Bronchial smooth muscle cell (primary cell): Measurements from ENCODE around the gene TRIM49D2. TPM values are rescaled to one million over a fixed set of nuclear protein-coding genes. Genes with fewer than 3 reads are reported as not detected.

ENCODE experiments used
- total RNA-seq: library from RNA; depleted of rRNA; stranded (reverse); fragments of >200 nt; gene quantifications from 2 replicates; pipeline ENCODE4 v1.2.1, GENCODE V29; 2014

Gene TRIM49D2
- not detected in 2 replicates for total RNA-seq

GRCh38 chr11:89923764-89924163 is at the start of gene TRIM49D2:
Gene TRIM49D2 (plus strand): TSS chr11:89924064. CDS start chr11:89926762, 2,698 bp downstream.

DNA sequence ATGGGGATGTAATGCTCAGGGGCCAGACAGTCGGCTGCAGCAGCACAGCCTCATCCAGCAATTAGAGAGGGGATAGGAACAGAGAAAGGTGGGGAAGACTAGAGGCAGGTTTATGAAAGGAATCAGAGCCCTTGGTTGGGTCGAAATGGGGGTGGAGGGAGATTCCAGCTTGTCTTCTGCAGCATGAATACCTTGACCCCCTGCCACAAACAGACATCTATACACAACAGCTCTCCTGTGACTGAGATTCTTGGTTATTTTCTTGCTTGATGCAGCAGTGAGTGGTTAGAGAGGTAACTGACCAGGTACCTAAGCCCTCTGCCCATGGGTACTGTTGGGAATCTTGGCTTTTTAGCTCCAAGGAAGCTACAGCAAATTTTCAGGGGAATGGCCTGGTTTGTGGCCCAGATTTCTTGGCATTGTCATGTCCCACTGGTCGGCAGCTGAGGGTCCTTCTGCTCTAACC is 1.6 kb upstream of the TRIM49D2 start, which contains the start of gene TRIM49D1:
TRIM49D1 (minus strand) TSS at position 51 of the 466 bp plus-strand sequence. CDS start 4,535 bp downstream, outside the sequence.

DNA sequence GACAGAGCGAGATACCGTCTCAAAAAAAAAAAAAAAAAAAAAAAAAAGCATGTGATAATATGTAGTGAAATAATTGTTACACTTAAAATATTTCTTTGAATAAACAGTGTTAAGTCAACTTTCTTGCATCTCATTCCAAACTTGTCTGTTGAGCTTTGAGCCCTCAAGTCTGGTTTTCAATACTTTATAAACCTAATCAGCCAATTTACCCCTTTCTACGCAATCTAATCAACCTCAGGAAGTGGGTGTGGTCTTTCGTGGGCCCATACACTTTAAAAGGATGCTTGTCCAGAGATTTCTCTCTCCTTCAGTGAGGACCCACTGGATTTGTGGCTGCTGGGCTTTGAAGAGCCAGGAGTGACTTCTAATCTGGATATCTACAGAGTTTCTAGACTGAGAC is 41.9 kb downstream of the TRIM49D2 start, which contains the start of gene TRIM64:
TRIM64 (plus strand) TSS at position 301 of the 400 bp plus-strand sequence. CDS start 2,467 bp downstream, outside the sequence.

Other genes with a start within 250 kb of the TRIM49D2 start
- gene TRIM77, start 213.8 kb upstream of the TRIM49D2 start, total RNA-seq, result not detected in 2 replicates
- not detected in 2 replicates for gene TRIM49, start 115.5 kb upstream of the TRIM49D2 start, total RNA-seq
- gene TRIM64B, start 45.6 kb upstream of the TRIM49D2 start, total RNA-seq, result not detected in 2 replicates
- gene TRIM49D1, start 1.8 kb upstream of the TRIM49D2 start, total RNA-seq, result not detected in 2 replicates
- not detected in 2 replicates for gene TRIM64, start 42.0 kb downstream of the TRIM49D2 start, total RNA-seq
- not detected in 2 replicates for gene TRIM49C, start 107.0 kb downstream of the TRIM49D2 start, total RNA-seq
- not detected in 2 replicates for gene UBTFL1, start 161.9 kb downstream of the TRIM49D2 start, total RNA-seq
- 0.47 and 1.7 TPM in 2 replicates for gene NAALAD2, start 210.6 kb downstream of the TRIM49D2 start, total RNA-seq